ENCODE data around the gene DUS4L.

GRCh38 chr7:107573537-107573936, 9.8 kb downstream of the DUS4L start:
- no peak for TF ChIP-seq EZH2 (IDR thresholded peaks at IDR 0.05; ENCODE audit: borderline replicate concordance, insufficient read depth, low read length, poor library complexity, severe bottlenecking)
- TF ChIP-seq REST (IDR thresholded peaks at IDR 0.05; ENCODE audit: borderline replicate concordance): no peak
- TF ChIP-seq CTCF (IDR thresholded peaks at IDR 0.05; ENCODE audit: poor library complexity, severe bottlenecking): no peak
- TF ChIP-seq RAD21 (conservative IDR thresholded peaks at IDR 0.05): no peak

Data from neural cell (in vitro differentiated cells).